Upper lobe of left lung (tissue), 4 donors: ENCODE data around the gene PNO1.

Experiments used
- POLR2AphosphoS5 ChIP-seq, 2 donors: sonication (generic); formaldehyde crosslinking; IDR thresholded peaks; one replicate each; pipeline ENCODE4 v1.5.1; 2017; ENCODE audit warnings: antibody characterized with exemption in 2 of 2
- TF ChIP-seq, protein P1 (sequence below), 6 experiments: fragments of 450-650 bp in 4 of 6; fragments of 200-600 bp in 2 of 6; sonication (generic) in 2 of 6; IDR thresholded peaks; one replicate each; pipeline ENCODE4 v1.5.1; 2016 to 2019; ENCODE audit warnings: antibody characterized with exemption in 6 of 6

- TF ChIP-seq, protein P1, sequence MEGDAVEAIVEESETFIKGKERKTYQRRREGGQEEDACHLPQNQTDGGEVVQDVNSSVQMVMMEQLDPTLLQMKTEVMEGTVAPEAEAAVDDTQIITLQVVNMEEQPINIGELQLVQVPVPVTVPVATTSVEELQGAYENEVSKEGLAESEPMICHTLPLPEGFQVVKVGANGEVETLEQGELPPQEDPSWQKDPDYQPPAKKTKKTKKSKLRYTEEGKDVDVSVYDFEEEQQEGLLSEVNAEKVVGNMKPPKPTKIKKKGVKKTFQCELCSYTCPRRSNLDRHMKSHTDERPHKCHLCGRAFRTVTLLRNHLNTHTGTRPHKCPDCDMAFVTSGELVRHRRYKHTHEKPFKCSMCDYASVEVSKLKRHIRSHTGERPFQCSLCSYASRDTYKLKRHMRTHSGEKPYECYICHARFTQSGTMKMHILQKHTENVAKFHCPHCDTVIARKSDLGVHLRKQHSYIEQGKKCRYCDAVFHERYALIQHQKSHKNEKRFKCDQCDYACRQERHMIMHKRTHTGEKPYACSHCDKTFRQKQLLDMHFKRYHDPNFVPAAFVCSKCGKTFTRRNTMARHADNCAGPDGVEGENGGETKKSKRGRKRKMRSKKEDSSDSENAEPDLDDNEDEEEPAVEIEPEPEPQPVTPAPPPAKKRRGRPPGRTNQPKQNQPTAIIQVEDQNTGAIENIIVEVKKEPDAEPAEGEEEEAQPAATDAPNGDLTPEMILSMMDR (IDR thresholded peaks at IDR 0.05), result no peak
- TF ChIP-seq POLR2AphosphoS5 (IDR thresholded peaks at IDR 0.05), result no peak
Measured at GRCh38 chr2:68190991-68191731, 33.5 kb downstream of the PNO1 start.
